Measurements from ENCODE around the gene OR6V1. TPM values are rescaled to one million over a fixed set of nuclear protein-coding genes. Genes with fewer than 3 reads are reported as not detected.

OR6V1 gene
- total and polyA plus RNA-seq, 7 donors = not detected

DNA sequence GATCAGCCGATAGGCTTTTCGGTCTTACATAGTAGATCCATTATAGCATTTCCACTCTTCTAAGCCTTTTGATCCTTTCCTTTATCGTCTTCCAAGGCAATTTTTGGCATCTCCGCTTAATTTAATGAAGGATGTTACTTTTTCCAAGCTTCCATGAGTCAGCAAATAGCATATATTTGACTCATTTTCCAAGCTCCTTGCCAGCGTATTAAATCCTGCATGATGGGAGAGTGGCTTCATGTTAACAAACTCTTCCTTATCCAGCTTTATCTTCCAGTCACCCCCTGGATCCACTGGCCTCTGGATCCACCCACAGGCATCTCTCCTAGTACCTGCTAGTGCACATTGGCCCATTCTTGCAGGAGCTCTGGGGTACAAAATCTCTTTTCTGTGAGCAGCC is 38.2 kb upstream of the OR6V1 start:
- DNase-seq = no peak
- no peak for TF ChIP-seq POLR2A (IDR thresholded peaks at IDR 0.05)
- no peak for TF ChIP-seq EP300 (IDR thresholded peaks at IDR 0.05)
- peak in 3 of 4 donors; percentile 41 to 46 (median 45) for TF ChIP-seq POLR2AphosphoS5 (IDR thresholded peaks at IDR 0.05)
- TF ChIP-seq, protein P1, sequence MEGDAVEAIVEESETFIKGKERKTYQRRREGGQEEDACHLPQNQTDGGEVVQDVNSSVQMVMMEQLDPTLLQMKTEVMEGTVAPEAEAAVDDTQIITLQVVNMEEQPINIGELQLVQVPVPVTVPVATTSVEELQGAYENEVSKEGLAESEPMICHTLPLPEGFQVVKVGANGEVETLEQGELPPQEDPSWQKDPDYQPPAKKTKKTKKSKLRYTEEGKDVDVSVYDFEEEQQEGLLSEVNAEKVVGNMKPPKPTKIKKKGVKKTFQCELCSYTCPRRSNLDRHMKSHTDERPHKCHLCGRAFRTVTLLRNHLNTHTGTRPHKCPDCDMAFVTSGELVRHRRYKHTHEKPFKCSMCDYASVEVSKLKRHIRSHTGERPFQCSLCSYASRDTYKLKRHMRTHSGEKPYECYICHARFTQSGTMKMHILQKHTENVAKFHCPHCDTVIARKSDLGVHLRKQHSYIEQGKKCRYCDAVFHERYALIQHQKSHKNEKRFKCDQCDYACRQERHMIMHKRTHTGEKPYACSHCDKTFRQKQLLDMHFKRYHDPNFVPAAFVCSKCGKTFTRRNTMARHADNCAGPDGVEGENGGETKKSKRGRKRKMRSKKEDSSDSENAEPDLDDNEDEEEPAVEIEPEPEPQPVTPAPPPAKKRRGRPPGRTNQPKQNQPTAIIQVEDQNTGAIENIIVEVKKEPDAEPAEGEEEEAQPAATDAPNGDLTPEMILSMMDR (IDR thresholded peaks at IDR 0.05) = no peak
- Histone ChIP-seq H3K4me3 (no peak overlapping the region), H3K27me3 (no peaks in the 10 kb centered on the region), H3K36me3 (no peaks in the 10 kb centered on the region), H3K4me1 (peaks cover 0 to 20% (median 18%) of the 10 kb centered on the region in 4 donors), H3K27ac (peak overlapping the region; percentile 13 to 67 (median 47)), H3K9me3 (no peaks in the 10 kb centered on the region)
- intact Hi-C loops (cut with DNase I) = loop anchor here (10.0 kb wide), 1 partner anchor 421 kb away; no protein-coding TSS in a partner anchor
- 72 to 83% methylated on average over 5 of the region's 5 CpGs for WGBS, 2 donors

- peaks cover 0 to 20% (median 18%) of the 10 kb centered on the region in 4 donors for H3K4me1 ChIP-seq
- whole genome bisulfite sequencing, 2 donors = 58 to 59% methylated on average over 2 of the region's 2 CpGs
- no peak overlapping the region for H3K27ac ChIP-seq
- intact Hi-C loops (cut with DNase I) = loop anchor here (10.0 kb wide), 1 partner anchor 420 kb away; no protein-coding TSS in a partner anchor
- no peaks in the 10 kb centered on the region for H3K27me3 ChIP-seq
- peaks cover 0 to 2% (median 0%) of the 10 kb centered on the region in 4 donors for H3K9me3 ChIP-seq
- H3K4me3 ChIP-seq = no peak overlapping the region
- no peaks in the 10 kb centered on the region for H3K36me3 ChIP-seq
- no peak for DNase-seq
- TF ChIP-seq EP300 (IDR thresholded peaks at IDR 0.05) (no peak), POLR2AphosphoS5 (IDR thresholded peaks at IDR 0.05) (no peak), POLR2A (IDR thresholded peaks at IDR 0.05) (no peak)
- TF ChIP-seq, protein P1 (IDR thresholded peaks at IDR 0.05) = no peak
Observed at GRCh38 chr7:143015084-143015483, 37.1 kb upstream of the OR6V1 start.

- no peak overlapping the region for H3K4me3 ChIP-seq
- WGBS, 2 donors = 77 to 83% methylated on average over 3 of the region's 3 CpGs
- peaks cover 0 to 20% (median 18%) of the 10 kb centered on the region in 4 donors for H3K4me1 ChIP-seq
- H3K27me3 ChIP-seq = no peaks in the 10 kb centered on the region
- no peak overlapping the region for H3K27ac ChIP-seq
- H3K36me3 ChIP-seq = no peaks in the 10 kb centered on the region
- intact Hi-C loops (cut with DNase I) = loop anchor here (10.0 kb wide), 1 partner anchor 419 kb away; no protein-coding TSS in a partner anchor
- no peak for DNase-seq
- no peak for TF ChIP-seq POLR2A (IDR thresholded peaks at IDR 0.05)
- TF ChIP-seq, protein P1 (IDR thresholded peaks at IDR 0.05) = no peak
- TF ChIP-seq EP300 (IDR thresholded peaks at IDR 0.05) = no peak
- no peak for TF ChIP-seq POLR2AphosphoS5 (IDR thresholded peaks at IDR 0.05)
- peaks cover 0 to 2% (median 0%) of the 10 kb centered on the region in 4 donors for H3K9me3 ChIP-seq
Observed at GRCh38 chr7:143015926-143016490, 36.1 kb upstream of the OR6V1 start.

- intact Hi-C loops (cut with DNase I) = loop anchor here (10.0 kb wide), 1 partner anchor 418 kb away; no protein-coding TSS in a partner anchor
- 69 to 84% methylated on average over 2 of the region's 2 CpGs for WGBS, 2 donors
- H3K27ac ChIP-seq = no peak overlapping the region
- H3K4me1 ChIP-seq = peaks cover 0 to 20% (median 18%) of the 10 kb centered on the region in 4 donors
- no peak overlapping the region for H3K4me3 ChIP-seq
- TF ChIP-seq EP300 (IDR thresholded peaks at IDR 0.05) (no peak), POLR2AphosphoS5 (IDR thresholded peaks at IDR 0.05) (no peak), POLR2A (IDR thresholded peaks at IDR 0.05) (no peak)
- TF ChIP-seq, protein P1 (IDR thresholded peaks at IDR 0.05) = no peak
- no peaks in the 10 kb centered on the region for H3K36me3 ChIP-seq
- peaks cover 0 to 2% (median 0%) of the 10 kb centered on the region in 4 donors for H3K9me3 ChIP-seq
- no peaks in the 10 kb centered on the region for H3K27me3 ChIP-seq
- no peak for DNase-seq
Observed at GRCh38 chr7:143016996-143017395, 35.1 kb upstream of the OR6V1 start.
